ENCODE results near the gene NR3C1.

Gene NR3C1

GRCh38 chr5:143251946-143252345 is 151.5 kb downstream of the NR3C1 start:
- DNase-seq, result no peak

- no peak for DNase-seq
These were observed 152.3 kb downstream of the NR3C1 start for GRCh38 chr5:143251190-143251589.

DNA sequence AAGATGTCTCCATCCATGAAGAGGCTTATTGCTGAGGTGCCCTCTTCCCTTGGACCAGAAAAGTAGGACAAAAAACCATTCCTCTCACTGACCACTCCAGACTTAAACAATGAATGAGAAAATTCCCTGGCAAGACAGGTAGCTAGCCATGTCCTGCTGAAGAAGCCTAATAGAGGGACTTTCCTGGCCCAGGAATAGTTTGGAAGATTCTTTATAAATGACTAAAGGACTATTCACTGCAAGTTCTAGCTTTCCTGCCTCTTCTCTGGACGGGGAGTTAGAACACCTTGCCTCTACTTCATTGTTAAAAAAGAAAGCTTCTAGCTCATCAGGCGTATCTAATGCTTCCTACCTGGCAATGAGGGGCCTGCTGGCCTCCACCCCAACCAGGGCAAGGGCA is 153.6 kb downstream of the NR3C1 start:
- DNase-seq, result no peak

GRCh38 chr5:143248822-143249579 is 154.5 kb downstream of the NR3C1 start:
- no peak for DNase-seq

DNA sequence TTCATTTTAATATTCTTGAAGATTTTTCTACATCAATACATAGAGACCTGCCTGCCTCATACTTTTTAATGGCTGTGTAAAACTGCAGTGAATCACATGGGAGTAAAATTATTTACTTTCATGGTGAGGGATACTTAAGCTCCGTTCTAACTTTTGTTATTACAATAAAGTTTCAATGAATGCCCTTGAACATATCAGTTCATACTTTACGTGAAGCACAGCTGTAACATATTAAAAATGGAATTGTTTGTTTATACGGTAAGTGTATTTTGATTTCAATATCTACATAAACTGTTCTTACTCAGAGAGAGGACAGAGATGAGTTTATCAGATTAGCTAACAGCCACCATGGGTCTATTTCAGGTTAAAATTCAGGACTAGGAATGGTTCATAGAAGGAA is 155.1 kb downstream of the NR3C1 start:
- no peak for DNase-seq

DNA sequence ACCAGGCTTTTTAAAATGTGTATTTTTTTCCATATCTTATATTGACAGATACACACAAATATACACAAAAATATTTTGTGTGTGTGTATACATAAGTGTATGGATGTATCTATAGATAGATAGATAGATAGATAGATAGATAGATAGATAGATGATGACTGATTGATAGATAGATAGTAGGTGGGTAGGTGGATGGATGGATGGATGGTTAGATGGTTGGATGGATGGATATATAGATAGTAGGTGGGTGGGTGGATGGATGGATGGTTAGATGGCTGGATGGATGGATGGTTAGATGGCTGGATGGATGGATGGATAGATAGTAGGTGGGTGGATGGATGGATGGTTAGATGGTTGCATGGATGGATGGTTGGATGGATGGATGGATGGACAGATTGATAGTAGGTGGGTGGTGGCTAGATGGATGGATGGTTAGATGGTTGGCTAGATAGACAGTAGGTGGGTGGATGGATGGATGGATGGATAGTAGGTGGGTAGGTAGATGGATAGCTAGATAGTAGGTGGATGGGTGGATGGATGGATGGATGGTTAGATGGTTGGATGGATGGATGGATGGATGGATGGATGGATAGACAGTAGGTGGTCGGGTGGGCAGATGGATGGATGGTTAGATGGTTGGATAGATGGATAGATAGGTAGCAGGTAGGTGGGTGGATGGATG is 156.2 kb downstream of the NR3C1 start:
- DNase-seq, result no peak

- no peak for DNase-seq
These were observed 157.4 kb downstream of the NR3C1 start for GRCh38 chr5:143245929-143246561.

DNA sequence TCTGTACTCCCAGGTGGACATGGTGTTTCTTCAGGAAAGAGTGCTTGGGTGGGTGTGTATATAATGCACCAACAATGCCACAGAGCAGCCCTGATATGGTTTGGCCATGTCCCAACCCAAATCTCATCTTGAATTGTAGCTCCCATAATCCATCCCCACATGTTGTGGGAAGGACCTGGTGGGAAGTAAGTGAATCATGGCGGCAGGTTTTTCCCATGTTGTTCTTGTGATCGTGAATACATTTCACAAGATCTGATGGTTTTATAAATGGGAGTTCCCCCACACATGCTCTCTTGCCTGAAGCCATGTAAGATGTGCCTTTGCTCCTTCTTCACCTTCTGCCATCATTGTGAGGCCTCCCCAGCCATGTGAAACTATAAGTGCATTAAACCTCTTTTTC is 158.5 kb downstream of the NR3C1 start:
- no peak for DNase-seq

DNA sequence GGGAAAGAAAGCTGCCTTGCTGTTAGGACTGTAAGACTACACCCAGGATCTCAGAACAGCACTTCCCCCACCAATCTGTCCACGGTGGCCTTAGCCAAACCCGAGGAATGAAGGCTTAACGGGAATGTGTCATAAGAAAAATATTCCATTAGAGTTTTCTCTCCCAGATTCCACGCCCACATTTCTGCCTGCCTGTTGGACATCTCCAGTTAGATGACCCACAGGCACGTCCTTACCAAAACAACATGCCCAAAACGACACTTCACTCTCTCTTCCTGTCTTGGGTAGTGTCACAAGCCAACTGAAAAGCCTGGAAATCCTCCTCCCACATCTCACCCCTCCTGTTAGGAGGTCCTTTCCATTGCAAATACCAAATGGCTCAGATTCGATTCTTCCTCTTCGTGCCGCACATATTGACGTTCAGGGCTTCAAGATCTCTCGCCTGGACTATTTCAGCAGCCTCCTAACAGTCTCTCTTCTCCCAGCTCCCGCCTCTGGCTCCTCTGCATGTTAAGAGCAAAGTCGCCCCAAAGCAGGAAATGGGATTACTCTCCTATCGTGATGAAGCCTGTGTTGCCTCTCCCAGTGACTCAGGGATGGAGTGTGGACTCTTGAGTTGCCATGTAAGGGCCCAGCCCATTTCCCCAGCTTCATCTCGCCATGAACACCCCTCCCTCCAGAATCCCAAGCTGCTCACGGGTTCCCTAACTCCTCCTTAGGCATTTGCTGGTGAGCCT is 159.3 kb downstream of the NR3C1 start:
- no peak for DNase-seq

- no peak for DNase-seq
These were observed 160.4 kb downstream of the NR3C1 start for GRCh38 chr5:143243103-143243502.

GRCh38 chr5:143241892-143242291 is 161.6 kb downstream of the NR3C1 start:
- no peak for DNase-seq

DNA sequence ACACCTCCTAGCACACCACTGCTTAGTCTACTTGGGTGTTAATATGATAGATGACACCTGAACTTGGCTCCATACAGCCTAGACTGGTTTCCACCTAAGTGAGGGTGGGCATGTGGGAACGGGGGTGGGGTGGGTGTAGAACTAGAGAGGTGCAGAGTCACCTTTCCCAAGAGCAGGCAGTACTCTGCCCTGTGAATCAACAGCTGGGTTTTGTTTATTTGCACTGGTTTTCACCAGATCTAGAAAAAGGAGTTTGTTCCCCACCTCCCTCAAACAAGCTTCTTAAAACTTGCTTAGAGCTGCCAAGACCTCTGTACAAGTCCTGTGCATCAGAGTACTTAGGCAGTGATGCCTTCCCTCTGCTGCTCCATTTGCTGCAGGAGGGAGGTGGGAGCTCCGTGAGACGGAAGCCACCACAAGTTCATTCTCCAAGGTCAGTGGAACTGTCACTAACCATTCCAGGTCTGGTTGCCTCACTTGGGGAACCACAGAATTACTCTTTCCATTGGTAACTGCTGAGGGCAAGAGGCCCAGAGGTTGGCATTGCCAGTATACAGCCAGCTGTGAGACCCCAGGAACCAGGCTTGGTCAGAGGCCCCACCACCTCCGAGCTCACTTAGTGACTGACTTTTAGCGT is 163.5 kb downstream of the NR3C1 start:
- DNase-seq, result no peak

DNA sequence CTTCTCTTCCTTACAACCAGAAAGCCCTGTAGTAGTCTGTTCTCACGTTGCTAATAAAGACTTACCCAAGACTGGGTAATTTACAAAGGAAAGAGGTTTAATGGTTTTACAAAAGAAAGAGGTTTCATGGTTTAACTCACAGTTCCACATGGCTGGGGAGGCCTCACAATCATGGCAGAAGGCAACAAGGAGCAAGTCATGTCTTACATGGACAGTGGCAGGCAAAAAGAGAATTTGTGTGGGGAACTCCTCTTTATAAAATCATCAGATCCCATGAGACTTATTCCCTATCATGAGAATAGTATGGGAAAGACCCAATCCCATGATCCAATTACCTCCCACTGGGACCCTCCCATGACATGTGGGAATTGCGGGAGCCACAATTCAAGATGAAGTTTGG is 164.9 kb downstream of the NR3C1 start:
- no peak for DNase-seq

DNA sequence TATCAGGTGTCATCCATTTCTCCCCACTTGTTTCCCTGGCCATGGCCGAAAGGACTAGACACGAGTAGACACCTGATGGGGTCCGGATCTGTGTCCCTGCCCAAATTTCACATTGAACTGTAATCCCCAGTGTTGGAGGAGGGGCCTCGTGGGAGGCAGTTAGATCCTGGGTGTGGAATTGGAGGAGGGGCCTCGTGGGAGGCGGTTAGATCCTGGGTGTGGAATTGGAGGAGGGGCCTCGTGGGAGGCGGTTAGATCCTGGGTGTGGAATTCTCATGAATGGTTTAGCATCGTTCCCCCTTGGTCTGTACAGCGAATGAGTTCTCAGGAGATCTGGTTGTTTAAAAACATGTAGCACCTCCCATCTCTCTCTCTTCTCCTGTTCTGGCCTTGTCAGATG is 165.8 kb downstream of the NR3C1 start:
- no peak for DNase-seq

DNA sequence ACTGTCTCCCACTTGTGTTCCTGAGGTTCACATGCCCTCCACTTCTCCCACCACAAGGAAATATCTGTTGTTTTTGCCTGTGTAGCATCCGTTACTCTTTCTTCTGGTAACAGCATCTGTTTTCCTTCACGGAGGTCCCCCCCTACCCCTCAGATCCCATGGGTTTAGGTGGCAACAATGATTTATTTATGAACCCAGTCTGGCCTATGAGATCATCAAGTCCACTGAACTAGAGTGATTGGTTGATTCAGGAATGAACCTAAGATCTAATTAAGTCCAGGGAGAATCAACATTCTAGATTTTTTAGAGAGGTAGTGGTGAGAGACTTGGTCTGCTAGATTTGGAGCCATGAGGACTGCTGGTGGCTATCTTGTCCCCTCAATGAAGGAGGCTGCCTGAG is 166.8 kb downstream of the NR3C1 start:
- DNase-seq, result no peak

- DNase-seq, result no peak
These were observed 168.1 kb downstream of the NR3C1 start for GRCh38 chr5:143235423-143235822.

GRCh38 chr5:143234162-143234842 is 169.2 kb downstream of the NR3C1 start:
- no peak for DNase-seq

DNA sequence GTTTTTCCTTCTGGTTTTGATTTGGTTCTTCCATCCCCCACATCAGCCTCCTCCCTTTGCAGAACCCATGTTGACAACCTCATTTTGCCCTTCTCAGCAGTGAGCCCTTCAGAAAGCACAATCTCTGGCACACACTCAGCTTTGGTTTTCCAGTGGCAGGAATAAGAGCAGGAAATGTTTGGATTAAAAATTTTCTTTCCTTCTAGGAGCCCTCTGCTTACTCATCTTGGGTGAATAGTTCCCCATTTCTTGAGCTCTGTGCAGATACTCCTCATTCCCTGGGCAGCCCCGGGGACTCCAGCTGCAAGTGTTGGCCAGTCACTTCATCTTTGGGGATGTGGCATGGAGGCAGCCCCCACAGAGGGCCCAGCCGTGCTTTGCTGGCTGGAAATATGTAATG is 170.5 kb downstream of the NR3C1 start:
- no peak for DNase-seq

DNA sequence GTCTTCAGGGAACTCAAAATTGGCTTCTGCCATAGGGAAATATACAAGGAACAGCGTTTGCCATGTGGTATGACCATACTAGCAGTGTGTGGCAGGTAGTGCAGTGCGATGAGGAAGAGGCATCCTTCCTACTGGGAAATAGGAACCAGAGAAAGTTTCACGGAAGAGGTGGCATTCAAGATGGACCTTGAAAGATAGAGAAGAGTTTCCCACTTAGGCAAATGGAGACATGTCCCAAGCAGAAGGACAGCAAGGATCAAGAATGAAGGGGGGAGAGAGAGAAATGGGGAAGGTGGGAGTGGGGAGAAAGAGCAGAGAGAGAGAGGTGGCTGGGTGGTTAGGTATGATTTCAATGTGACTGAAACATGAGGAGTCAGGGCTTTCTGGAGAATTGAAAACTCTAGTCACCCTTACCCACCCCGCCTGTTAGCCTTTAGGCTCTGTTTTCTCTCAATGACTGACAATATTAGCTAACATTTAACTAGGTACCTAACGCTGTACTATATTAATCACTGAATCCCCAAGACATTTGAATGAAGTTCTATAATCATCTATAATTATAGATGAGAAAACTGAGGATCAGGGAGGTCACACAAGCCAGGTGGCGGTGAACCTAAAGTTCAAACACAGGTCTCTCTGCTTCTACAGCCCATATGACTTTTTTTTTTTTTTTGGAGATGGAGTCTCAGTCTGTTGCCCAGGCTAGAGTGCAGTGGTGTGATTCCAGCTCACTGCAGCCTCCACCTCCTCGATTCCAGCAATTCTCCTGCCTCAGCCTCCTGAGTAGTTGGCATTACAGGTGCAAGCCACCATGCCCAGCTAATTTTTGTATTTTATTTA is 171.3 kb downstream of the NR3C1 start:
- DNase-seq, result no peak

- DNase-seq, result no peak
These were observed 172.1 kb downstream of the NR3C1 start for GRCh38 chr5:143231416-143231815.

- no peak for DNase-seq
These were observed 172.8 kb downstream of the NR3C1 start for GRCh38 chr5:143230676-143230996.
